T-helper 2 cell treated with Interferon-gamma antibody and Interleukin-4, amounts not matched to agents 100 ng/mL and 5 ng/mL, for 36 hours (primary cell): Measurements from ENCODE around the gene HGD. TPM values are rescaled to one million over a fixed set of nuclear protein-coding genes. Genes with fewer than 3 reads are reported as not detected.

Source experiments
- intact Hi-C: fragments of 100-400 bp; cut with micrococcal nuclease; formaldehyde crosslinking; loops from one replicate; pipeline ENCODE4 v1.15.1; 2023
- total RNA-seq: library from RNA; stranded (reverse); gene quantifications from 2 replicates; pipeline ENCODE4 v1.2.3, GENCODE V29; 2022

Gene HGD
- total RNA-seq: 0.50 and 0.64 TPM in 2 replicates

GRCh38 chr3:120682095-120682681 lies at the start of gene HGD:
HGD (minus strand) TSS chr3:120682239; CDS start chr3:120682111, 128 bp downstream.
- intact Hi-C loops: no loop called here

- intact Hi-C loops: no loop called here
Measured at GRCh38 chr3:120730576-120731542, 48.8 kb upstream of the HGD start.

- intact Hi-C loops: no loop called here
Measured at GRCh38 chr3:120726791-120727190, 44.8 kb upstream of the HGD start.

GRCh38 chr3:120719167-120719834 lies 37.3 kb upstream of the HGD start:
- intact Hi-C loops: loop anchor here (1.0 to 2.0 kb wide), 2 partner anchors 23 to 122 kb away; partner anchors contain the start of genes GTF2E1, NDUFB4 and RABL3

GRCh38 chr3:120713262-120713661 lies 31.2 kb upstream of the HGD start:
- intact Hi-C loops: no loop called here

GRCh38 chr3:120710369-120710768 lies 28.3 kb upstream of the HGD start:
- intact Hi-C loops: no loop called here

- intact Hi-C loops: no loop called here
Measured at GRCh38 chr3:120708408-120708807, 26.4 kb upstream of the HGD start.

GRCh38 chr3:120706950-120707349 lies 24.9 kb upstream of the HGD start:
- intact Hi-C loops: no loop called here

GRCh38 chr3:120705884-120706582 lies 24.0 kb upstream of the HGD start:
- intact Hi-C loops: no loop called here

- intact Hi-C loops: no loop called here
Measured at GRCh38 chr3:120699333-120699732, 17.3 kb upstream of the HGD start.

- intact Hi-C loops: no loop called here
Measured at GRCh38 chr3:120693439-120694171, 11.6 kb upstream of the HGD start.

GRCh38 chr3:120689395-120689794 lies 7.4 kb upstream of the HGD start:
- intact Hi-C loops: no loop called here

- intact Hi-C loops: no loop called here
Measured at GRCh38 chr3:120688121-120688520, 6.1 kb upstream of the HGD start.

GRCh38 chr3:120685411-120685810 lies 3.4 kb upstream of the HGD start:
- intact Hi-C loops: no loop called here

- intact Hi-C loops: no loop called here
Measured at GRCh38 chr3:120684896-120685295, 2.9 kb upstream of the HGD start.

GRCh38 chr3:120683671-120684301 lies 1.7 kb upstream of the HGD start:
- intact Hi-C loops: no loop called here

GRCh38 chr3:120683213-120683612 lies 1.2 kb upstream of the HGD start:
- intact Hi-C loops: no loop called here

- intact Hi-C loops: no loop called here
Measured at GRCh38 chr3:120681506-120682038, 467 bp downstream of the HGD start.

- intact Hi-C loops: no loop called here
Measured at GRCh38 chr3:120681018-120681417, 1.0 kb downstream of the HGD start.
